Measurements from ENCODE around the gene PSMD2.

The PSMD2 gene

DNA sequence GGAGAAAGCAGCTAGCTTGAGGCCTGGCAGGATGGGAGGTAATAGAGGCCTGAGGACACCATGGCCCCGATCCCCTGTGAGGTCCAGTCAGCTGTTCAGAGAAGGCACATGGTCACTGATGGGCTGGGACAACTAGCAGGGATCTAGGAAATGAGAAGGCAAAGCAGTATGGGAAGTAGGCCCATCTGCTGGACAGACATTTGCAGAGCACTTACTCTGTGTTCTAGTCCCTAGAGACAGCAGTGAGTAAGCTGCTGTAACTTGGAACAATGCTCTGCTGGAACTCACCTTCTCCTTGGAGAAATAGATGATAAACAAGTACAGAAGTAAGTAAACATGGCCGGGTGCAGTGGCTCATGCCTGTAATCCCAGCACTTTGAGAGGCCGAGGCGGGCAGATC lies 16.1 kb upstream of the PSMD2 start:
- no peak for DNase-seq

- no peak for DNase-seq
Measured at GRCh38 chr3:184283681-184284080, 15.4 kb upstream of the PSMD2 start.

GRCh38 chr3:184284696-184285095 lies 14.3 kb upstream of the PSMD2 start:
- peak; percentile 16 to 57 (median 36) for DNase-seq

DNA sequence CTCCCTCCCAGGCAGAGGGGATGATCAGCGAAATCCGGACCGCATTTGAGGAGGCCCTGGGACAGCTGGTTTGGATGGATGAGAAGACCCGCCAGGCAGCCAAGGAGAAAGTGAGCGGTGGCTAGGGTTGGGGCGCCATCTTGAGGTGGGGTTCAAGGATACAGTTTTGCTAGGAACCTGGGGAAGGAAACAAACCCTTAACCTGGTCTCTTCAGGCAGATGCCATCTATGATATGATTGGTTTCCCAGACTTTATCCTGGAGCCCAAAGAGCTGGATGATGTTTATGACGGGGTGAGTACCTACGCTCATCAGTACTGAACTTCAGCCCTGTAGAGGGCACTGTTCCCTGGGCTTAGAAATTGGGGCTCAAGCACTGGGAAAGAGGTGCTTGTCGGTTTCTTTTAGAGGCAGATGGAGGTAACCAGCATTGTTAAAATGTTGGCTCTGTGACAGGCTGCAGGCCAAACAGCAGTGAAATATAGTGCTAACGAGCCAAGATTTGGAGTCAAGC lies 9.6 kb upstream of the PSMD2 start:
- DNase-seq, result peak; percentile 61 to 78 (median 67)

GRCh38 chr3:184290331-184290730 lies 8.7 kb upstream of the PSMD2 start:
- no peak for DNase-seq

- no peak for DNase-seq
Measured at GRCh38 chr3:184291044-184291737, 7.8 kb upstream of the PSMD2 start.

DNA sequence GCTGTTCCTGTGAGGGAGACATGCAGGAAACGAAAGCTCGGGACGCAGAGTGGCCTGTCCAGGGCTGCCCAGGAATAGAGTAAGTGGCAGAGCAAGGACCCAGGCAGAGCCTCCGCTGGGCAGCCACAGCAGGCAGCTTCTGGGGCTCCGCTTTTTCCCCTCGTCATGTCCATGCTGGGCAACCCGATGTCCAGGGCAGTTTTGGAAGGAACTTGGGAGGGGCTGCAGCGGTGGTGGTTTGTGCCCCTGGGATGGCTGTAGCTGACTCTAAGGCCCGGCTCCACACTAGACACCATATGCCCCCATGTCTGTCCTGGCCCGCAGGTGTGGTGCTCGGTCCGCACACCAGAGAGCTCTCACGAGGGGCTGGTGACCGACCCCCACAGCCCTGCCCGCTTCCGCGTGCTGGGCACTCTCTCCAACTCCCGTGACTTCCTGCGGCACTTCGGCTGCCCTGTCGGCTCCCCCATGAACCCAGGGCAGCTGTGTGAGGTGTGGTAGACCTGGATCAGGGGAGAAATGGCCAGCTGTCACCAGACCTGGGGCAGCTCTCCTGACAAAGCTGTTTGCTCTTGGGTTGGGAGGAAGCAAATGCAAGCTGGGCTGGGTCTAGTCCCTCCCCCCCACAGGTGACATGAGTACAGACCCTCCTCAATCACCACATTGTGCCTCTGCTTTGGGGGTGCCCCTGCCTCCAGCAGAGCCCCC lies 7.1 kb upstream of the PSMD2 start:
- DNase-seq, result no peak

DNA sequence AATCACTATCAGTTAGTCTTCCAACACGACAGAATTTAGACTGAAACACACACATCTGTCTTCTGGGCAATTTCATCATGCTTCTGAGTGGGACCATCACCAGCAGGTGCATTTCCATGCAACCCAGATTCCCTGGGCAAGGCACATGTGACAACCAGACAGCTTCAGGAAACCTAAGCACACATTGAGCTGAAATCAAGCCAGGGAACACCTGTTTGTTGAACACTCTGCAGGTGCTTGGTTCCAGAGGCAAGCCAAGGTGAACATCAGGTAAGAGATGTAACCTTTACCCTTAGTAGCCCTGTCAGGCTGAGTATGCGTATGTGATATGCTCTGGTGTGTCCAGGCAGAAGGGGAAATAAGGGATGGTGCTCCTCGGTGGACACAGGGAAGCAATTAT lies 3.3 kb upstream of the PSMD2 start:
- no peak for DNase-seq

GRCh38 chr3:184296616-184297015 lies 2.4 kb upstream of the PSMD2 start:
- DNase-seq, result no peak

DNA sequence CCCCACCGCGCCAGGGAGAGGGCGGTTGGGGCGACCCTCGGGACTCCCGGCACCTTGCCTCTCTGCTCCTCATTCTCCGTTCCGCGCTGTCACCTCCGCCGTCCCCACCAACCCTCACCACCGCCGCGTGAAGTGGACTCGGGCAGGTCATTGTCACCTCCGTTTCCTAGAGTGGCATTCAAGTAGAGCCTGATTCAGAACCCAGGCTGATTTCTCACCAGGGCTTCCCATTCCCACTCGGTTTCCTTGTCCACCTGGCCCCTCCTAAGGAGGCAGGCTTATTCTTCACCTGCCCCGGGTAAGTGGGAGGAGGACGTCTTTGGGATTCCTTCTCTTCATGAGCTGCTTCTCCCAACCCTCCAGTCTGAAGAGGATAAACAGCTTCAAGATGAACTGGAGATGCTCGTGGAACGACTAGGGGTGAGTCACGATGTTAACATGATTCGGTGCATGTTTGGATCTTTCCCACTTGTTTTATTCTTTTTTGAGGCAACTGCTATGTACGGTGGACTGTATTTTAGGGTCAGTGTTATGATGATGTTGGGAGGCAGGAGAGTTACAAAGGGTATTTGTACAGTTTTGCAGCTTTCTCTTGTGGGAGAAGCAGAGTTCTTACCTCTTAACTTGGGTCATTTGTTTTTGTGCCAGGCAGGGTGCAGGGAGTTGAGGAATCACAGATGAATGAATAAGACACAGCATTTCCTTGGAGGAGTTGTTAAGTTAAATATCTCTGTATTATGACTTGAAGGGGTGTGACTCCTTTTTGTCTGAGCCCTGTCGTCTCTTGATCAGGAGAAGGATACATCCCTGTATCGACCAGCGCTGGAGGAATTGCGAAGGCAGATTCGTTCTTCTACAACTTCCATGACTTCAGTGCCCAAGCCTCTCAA lies 692 bp downstream of the PSMD2 start:
- peak in 2 of 4 experiments; percentile 11 to 13 for DNase-seq

DNA sequence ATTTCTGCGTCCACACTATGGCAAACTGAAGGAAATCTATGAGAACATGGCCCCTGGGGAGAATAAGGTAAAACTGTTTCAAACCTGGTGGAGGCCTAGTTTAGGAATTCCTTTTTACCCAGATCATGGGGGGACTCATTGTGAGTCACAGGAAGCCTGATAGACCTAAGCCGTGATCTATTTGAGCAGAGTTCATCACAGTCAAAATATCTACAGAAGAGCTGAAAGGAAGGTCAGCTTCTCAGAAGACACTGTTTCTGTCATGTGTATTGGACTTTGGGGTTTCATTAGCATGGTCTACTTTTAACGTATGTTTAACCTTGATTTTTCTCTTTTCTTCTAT lies 1.3 kb downstream of the PSMD2 start:
- DNase-seq, result no peak

DNA sequence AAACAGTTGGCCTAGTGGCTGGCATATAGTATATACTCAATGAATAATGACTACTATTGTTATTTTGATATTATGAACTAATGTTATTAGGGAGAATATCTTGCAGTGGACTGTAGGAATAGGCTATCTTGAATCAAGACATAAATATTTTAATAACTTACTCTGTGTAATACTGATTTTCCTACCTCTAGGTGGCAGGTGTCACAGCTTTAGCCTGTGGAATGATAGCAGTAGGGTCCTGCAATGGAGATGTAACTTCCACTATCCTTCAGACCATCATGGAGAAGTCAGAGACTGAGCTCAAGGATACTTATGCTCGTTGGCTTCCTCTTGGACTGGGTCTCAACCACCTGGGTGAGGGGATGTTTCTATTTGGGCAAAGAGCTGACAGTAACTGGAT lies 6.5 kb downstream of the PSMD2 start:
- peak in 2 of 4 experiments; percentile 19 to 28 for DNase-seq

DNA sequence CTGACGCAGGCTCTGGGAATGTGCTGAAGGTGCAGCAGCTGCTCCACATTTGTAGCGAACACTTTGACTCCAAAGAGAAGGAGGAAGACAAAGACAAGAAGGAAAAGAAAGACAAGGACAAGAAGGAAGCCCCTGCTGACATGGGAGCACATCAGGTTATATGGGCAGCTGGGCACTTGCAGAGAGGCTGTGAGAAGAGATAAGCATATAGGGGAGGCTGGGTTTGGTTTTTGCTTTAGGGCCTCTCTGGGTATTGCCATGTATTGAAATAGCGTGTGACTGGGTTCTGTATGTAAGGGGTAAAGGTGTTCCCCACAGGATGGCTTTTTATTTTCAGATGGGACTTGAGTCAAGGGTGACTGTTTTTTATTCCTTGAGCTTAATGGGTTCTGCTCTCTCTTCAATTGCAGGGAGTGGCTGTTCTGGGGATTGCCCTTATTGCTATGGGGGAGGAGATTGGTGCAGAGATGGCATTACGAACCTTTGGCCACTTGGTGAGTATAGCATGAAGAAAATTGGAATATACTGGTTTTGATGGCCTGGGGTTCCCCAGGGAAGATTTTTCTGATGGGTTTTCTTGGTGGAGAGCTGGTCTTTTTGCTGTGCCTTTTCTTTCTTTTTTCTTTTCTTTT lies 7.4 kb downstream of the PSMD2 start:
- DNase-seq, result no peak

DNA sequence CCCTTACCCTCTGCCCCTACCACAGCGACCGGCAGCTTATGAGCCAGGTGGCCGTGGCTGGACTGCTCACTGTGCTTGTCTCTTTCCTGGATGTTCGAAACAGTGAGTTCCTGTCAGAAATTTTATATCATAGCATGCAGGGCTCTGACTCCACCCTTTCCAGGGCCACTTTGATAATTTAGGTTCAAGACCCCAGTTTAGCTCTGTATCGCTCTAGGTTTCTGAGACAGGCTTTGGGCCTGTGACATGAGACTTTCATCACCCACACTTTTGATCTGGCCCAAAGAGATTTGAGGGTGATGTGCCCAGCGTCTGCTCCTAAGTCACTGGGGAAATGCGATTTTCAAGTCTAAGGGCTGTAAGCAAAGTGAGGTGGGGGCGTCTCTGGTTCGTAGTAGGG lies 8.9 kb downstream of the PSMD2 start:
- DNase-seq, result no peak

DNA sequence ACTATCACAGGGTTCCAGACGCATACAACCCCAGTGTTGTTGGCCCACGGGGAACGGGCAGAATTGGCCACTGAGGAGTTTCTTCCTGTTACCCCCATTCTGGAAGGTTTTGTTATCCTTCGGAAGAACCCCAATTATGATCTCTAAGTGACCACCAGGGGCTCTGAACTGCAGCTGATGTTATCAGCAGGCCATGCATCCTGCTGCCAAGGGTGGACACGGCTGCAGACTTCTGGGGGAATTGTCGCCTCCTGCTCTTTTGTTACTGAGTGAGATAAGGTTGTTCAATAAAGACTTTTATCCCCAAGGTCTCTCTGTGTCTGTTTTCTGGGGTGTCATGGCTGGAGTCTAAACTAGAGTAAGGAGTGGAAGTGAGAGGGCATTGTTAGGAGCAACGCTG lies 9.7 kb downstream of the PSMD2 start:
- no peak for DNase-seq

DNA sequence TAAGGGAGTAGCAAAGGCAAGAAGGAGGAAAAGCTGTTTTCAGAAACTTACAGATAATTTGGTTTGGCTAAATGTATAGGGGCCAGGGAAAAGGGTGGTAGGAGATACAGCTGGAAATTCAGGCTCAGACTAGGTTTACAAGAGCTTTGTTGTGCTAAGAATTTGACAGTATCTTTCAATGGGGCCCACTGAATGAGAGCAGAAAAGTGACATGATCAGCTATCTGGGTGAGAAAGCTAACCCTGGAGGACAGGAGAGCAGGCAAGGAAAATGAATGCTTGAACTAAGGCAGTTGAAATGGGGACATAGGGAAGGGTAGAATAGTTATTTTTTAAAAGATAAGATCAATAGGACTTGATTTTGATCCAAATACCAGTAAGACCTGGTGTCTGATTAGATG lies 12.6 kb downstream of the PSMD2 start:
- no peak for DNase-seq

DNA sequence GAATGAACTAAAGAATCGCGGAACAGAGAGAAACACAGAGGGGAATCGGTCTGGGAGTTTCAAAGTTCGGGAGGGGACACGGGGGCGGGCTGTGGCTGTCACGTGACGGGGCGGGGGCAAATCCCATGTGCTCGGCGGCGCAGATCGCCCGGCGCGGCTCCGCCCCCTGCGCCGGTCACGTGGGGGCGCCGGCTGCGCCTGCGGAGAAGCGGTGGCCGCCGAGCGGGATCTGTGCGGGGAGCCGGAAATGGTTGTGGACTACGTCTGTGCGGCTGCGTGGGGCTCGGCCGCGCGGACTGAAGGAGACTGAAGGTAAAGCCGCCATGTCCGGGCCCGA lies 15.3 kb downstream of the PSMD2 start, which contains the start of gene EIF4G1:
EIF4G1 (plus strand) TSS at position 244 of the 337 bp plus-strand sequence. CDS start 1,191 bp downstream, outside the sequence.
- DNase-seq, result peak; percentile 96 to 99 (median 98)

GRCh38 chr3:184314700-184315542 lies 15.9 kb downstream of the PSMD2 start:
- peak; percentile 72 to 91 (median 83) for DNase-seq

GRCh38 chr3:184315543-184315867 lies 16.5 kb downstream of the PSMD2 start:
- peak; percentile 13 to 52 (median 44) for DNase-seq

DNA sequence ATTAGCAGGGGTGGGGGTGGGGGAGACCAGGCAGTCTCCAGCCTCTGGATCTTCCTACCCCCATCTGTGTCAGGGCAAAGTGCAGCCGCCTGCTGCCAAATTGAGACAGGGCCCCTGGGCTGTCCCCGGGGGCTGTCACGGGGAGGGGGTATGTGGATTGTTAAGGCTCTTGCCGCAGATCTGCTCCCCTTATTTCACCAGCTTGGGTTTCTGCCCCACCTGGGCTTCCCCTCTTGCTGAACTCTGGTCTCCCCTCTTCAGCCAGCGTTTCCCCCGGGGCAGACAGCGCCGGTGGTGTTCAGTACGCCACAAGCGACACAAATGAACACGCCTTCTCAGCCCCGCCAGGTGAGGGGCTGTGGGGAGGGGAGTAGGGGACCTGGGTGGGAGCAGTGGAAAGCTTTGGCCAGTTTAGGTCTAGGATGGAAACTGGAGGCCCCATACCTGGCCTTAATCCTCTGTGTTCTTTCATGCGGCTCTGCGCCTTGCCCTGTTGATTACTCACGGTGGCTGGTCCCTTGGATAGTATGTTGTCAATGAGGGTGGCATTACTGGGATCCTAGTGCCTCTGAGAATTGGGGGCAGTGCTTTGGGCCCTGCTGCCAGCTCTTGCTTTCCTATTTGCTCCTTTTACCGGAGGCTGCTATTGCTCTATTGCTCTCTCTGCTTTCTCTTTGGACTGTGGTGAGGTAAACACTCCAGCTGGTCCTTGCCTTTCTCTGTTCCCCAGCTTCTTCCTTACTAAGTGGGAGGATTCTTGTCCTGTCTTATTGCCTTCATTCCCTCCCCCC lies 17.0 kb downstream of the PSMD2 start:
- DNase-seq, result no peak

DNA sequence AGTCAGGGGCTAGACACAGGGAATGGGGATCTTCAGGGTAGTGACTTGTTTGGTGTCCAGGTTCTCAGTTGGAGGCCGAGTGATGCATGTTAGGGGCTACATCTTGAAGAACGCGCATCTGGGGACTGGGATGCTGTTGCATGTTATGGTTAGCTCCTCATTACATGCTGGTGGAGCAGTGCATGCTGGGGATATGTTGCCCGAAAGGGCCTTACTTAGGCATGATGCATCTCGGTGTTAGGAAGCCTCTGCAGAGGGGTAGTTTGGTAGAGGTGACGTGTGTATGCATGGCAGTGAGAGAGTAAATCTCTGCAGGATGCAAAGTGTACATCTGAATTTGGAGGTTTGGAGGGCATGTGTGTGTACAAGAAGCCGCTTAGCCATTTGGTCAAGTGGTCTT lies 17.8 kb downstream of the PSMD2 start:
- no peak for DNase-seq
